ENCODE measurements around the gene FGF18. TPM values are rescaled to one million over a fixed set of nuclear protein-coding genes. Genes with fewer than 3 reads are reported as not detected.
A peak's percentile ranks its signal among the peaks of the same experiment; 100 is the strongest.

FGF18 gene
- total and polyA plus RNA-seq, 10 of the 15 experiments (the other 5 are each of a cell fraction or from before 2014, with no cell fraction given): 0.03 to 0.10 (median 0.06) TPM; not detected in 5

GRCh38 chr5:171442287-171443042 lies 23.0 kb downstream of the FGF18 start:
- Histone ChIP-seq H3K9ac (ENCODE audit: control insufficient read depth, insufficient read depth, low read length) (no peak overlapping the region), H4K20me1 (ENCODE audit: control insufficient read depth, insufficient read depth) (no peaks in the 10 kb centered on the region), H3K9me3 (replicated peaks; ENCODE audit: control insufficient read depth, insufficient read depth, low read length) (no peaks in the 10 kb centered on the region), H3K4me1 (ENCODE audit: control insufficient read depth, insufficient read depth, low read length) (no peaks in the 10 kb centered on the region), H3K27ac (ENCODE audit: control insufficient read depth, insufficient read depth) (no peak overlapping the region), H3K79me2 (ENCODE audit: control insufficient read depth, insufficient read depth, low read length) (no peaks in the 10 kb centered on the region), H3K4me2 (ENCODE audit: control insufficient read depth, insufficient read depth) (no peak overlapping the region), H3K27me3 (replicated peaks in 1 of 2; ENCODE audit: control insufficient read depth in 2 of 2, insufficient read depth in 2 of 2, low read length in 1 of 2) (no peaks in the 10 kb centered on the region; a peak in 1 of 4 replicates), H2AFZ (ENCODE audit: control insufficient read depth, low read depth, low read length) (no peak overlapping the region), H3K36me3 (ENCODE audit: control insufficient read depth in 2 of 2, insufficient read depth in 2 of 2, low read length in 1 of 2) (no peaks in the 10 kb centered on the region), H3K4me3 (no peak overlapping the region)
- WGBS (ENCODE audit: insufficient coverage, insufficient replicate concordance, low lambda C conversion rate, missing lambda C conversion rate): 18% methylated on average over 12 of the region's 13 CpGs
- in situ Hi-C loops (cut with MboI) (no loop called here), intact Hi-C loops (cut with micrococcal nuclease; ENCODE audit: unreplicated experiment) (no loop called here)
- DNase-seq (ENCODE audit: low read depth, low spot score) (no peak), ATAC-seq (peak; percentile 69), FAIRE-seq (no peak)
- ChIA-PET RAD21 (ENCODE audit: unreplicated experiment) (no interaction called here), SMC1A (ENCODE audit: uncharacterized antibody, unreplicated experiment) (no interaction called here), CTCF (no interaction called here), POLR2A (no interaction called here)
- no TSS peak for BruUV-seq (replicated peaks)
- TF ChIP-seq SIX5 (IDR thresholded peaks at IDR 0.05; ENCODE audit: low read depth, low read length, severe bottlenecking) (no peak), BCL11A (IDR thresholded peaks at IDR 0.05; ENCODE audit: low read depth, low read length) (no peak), PKNOX1 (IDR thresholded peaks at IDR 0.05) (peak; percentile 59), SPI1 (IDR thresholded peaks at IDR 0.05; ENCODE audit: borderline replicate concordance, insufficient read depth, low read depth, low read length) (peak; percentile 81; the same call in 1 of the 2 replicates), CHD1 (IDR thresholded peaks at IDR 0.05; ENCODE audit: low read depth, low read length) (no peak), PAX5 (IDR thresholded peaks at IDR 0.05; ENCODE audit: borderline replicate concordance, low read depth, low read length) (no peak), ZNF592 (IDR thresholded peaks at IDR 0.05) (no peak), TARDBP (IDR thresholded peaks at IDR 0.05; ENCODE audit: borderline replicate concordance) (no peak), PBX3 (IDR thresholded peaks at IDR 0.05; ENCODE audit: insufficient replicate concordance, low read depth, low read length) (peak; percentile 47)
